K562 (cell line): Measurements from ENCODE around the gene POLD2. TPM values are rescaled to one million over a fixed set of nuclear protein-coding genes. Genes with fewer than 3 reads are reported as not detected.

Source experiments
- ATAC-seq: fragments of 200-7000 bp; cut with Tn5 transposase; 3 replicates; pipeline ENCODE4 v1.9.1; 2020; ENCODE audit warnings: moderate library complexity
- BruUV-seq: library from RNA; stranded (reverse); fragments of 400-500 nt; replicated peaks from 2 replicates; lab custom pipeline; 2021; lab: Mats Ljungman, UMichigan
- CTCF ChIA-PET: fragments of 300-600 bp; formaldehyde crosslinking; extraction: SDS; loops from one replicate; lab custom pipeline; 2021; ENCODE audit warnings: low intra/inter-chr PET ratio; lab: Yijun Ruan, JAX
- POLR2A ChIA-PET: fragments of 300-600, 350-650 bp; sonication (Branson Sonifier 250); formaldehyde crosslinking; extraction: SDS; loops from one replicate; lab custom pipeline; 2021; ENCODE audit warnings: antibody characterized with exemption, inconsistent platforms; lab: Yijun Ruan, JAX
- DNase-seq, 4 experiments: peaks; one replicate each; pipeline versions ENCODE4 v3.0.0 to v3.0.0-alpha.2; 2011 to 2018; ENCODE audit warnings: low spot score in 3 of 4, mixed read lengths in 3 of 4; ENCODE audit errors: extremely low read depth in 1 of 4
- FAIRE-seq: peaks from 2 replicates; lab custom pipeline; 2011; peaks lifted over from hg19 to GRCh38; lab: Jason Lieb, UNC
- H2AFZ ChIP-seq: 2 replicates; pipeline ENCODE4 v1.6.0; 2011; ENCODE audit warnings: low read depth, low read length, control low read depth, inconsistent platforms
- H3K27ac ChIP-seq: fragments of 200-600 bp; 3 replicates; pipeline ENCODE4 v1.8.0; 2011; ENCODE audit warnings: low read depth, mild to moderate bottlenecking, control low read depth, inconsistent platforms, low read length, moderate library complexity, mixed read lengths; ENCODE audit errors: extremely low read depth
- H3K27me3 ChIP-seq, 2 experiments: fragments of 300-600 bp in 1 of 2; 2 replicates in 1 of 2; 3 replicates in 1 of 2; pipeline versions ENCODE4 v1.6.0 to v1.8.0; 2011; ENCODE audit warnings: inconsistent platforms in 2 of 2, low read length in 2 of 2, mild to moderate bottlenecking in 1 of 2, mixed read lengths in 1 of 2, moderate library complexity in 1 of 2; ENCODE audit not compliant: control insufficient read depth in 2 of 2, insufficient read depth in 2 of 2
- H3K36me3 ChIP-seq: fragments of 300-600 bp; 3 replicates; pipeline ENCODE4 v1.8.0; 2011; ENCODE audit warnings: mild to moderate bottlenecking, low read length, inconsistent platforms; ENCODE audit not compliant: control insufficient read depth, insufficient read depth
- H3K4me1 ChIP-seq, 2 experiments: fragments of 200-600 bp in 1 of 2; replicated peaks in 1 of 2; 2 replicates in 1 of 2; 3 replicates in 1 of 2; pipeline versions ENCODE4 v1.5.1 to v1.8.0; 2011; ENCODE audit warnings: inconsistent platforms in 2 of 2, low read length in 2 of 2, mild to moderate bottlenecking in 1 of 2, mixed read lengths in 1 of 2, moderate library complexity in 1 of 2; ENCODE audit not compliant: control insufficient read depth in 2 of 2, insufficient read depth in 2 of 2
- H3K4me2 ChIP-seq: 2 replicates; pipeline ENCODE4 v1.6.1; 2011; ENCODE audit warnings: low read length, control low read depth, inconsistent platforms, mixed read lengths; ENCODE audit not compliant: insufficient read depth
- H3K4me3 ChIP-seq: fragments of 200-600 bp; sonication (generic), shearing (Covaris generic); 2 replicates; pipeline ENCODE4 v1.5.1; 2016; ENCODE audit warnings: control low read depth, inconsistent platforms
- H3K79me2 ChIP-seq: fragments of 200-600 bp; 3 replicates; pipeline ENCODE4 v1.8.0; 2011; ENCODE audit warnings: low read length, inconsistent platforms; ENCODE audit not compliant: control insufficient read depth, insufficient read depth
- H3K9ac ChIP-seq, 2 experiments: 2 replicates each; pipeline versions ENCODE4 v1.6.0 to v1.6.1; 2011; ENCODE audit warnings: low read depth in 2 of 2, low read length in 2 of 2, control low read depth in 1 of 2, inconsistent platforms in 1 of 2, mild to moderate bottlenecking in 1 of 2, mixed read lengths in 1 of 2; ENCODE audit not compliant: insufficient read depth in 1 of 2
- H3K9me1 ChIP-seq: one replicate; pipeline ENCODE4 v1.6.0; 2011; ENCODE audit warnings: inconsistent platforms, mild to moderate bottlenecking, low read length, moderate library complexity; ENCODE audit not compliant: control insufficient read depth, insufficient read depth
- H3K9me3 ChIP-seq: replicated peaks from 2 replicates; pipeline ENCODE4 v1.5.1; 2011; ENCODE audit warnings: low read depth, low read length, inconsistent platforms; ENCODE audit not compliant: control insufficient read depth, insufficient read depth
- H4K20me1 ChIP-seq: replicated peaks from 2 replicates; pipeline ENCODE4 v1.6.1; 2011; ENCODE audit warnings: low read length, inconsistent platforms, mixed read lengths; ENCODE audit not compliant: control insufficient read depth, insufficient read depth
- ATF7 ChIP-seq: fragments of 450-650 bp; IDR thresholded peaks from 2 replicates; pipeline ENCODE4 v1.7.1; 2014; ENCODE audit warnings: mild to moderate bottlenecking, moderate library complexity
- MECOM ChIP-seq: fragments of 250-450 bp; sonication (Bioruptor Pico); IDR thresholded peaks from 2 replicates; pipeline ENCODE4 v1.8.0; 2022; ENCODE audit warnings: inconsistent platforms
- PCBP1 ChIP-seq: fragments of 200-400 bp; formaldehyde crosslinking; IDR thresholded peaks from 2 replicates; pipeline ENCODE4 v1.6.1; 2018; ENCODE audit warnings: mild to moderate bottlenecking, low read depth, low read length; ENCODE audit not compliant: poor library complexity, severe bottlenecking
- ZNF699 ChIP-seq: fragments of 250-450 bp; sonication (Bioruptor Pico); IDR thresholded peaks from 2 replicates; pipeline ENCODE4 v1.8.0; 2021; ENCODE audit warnings: mild to moderate bottlenecking, moderate library complexity; ENCODE audit not compliant: insufficient replicate concordance
- WGBS: fragments of 100-300 bp; shearing (Covaris generic); methylation state at CpG from one replicate; pipeline ENCODE4 v1.1.6; 2016; ENCODE audit warnings: low coverage, mixed read lengths; ENCODE audit not compliant: insufficient coverage; ENCODE audit errors: missing lambda C conversion rate; 5-methylcytosine and 5-hydroxymethylcytosine counted together
- in situ Hi-C: fragments of 300-500 bp; cut with MboI; formaldehyde crosslinking; loops from 4 replicates; pipeline ENCODE4 v1.15.0; 2018; ENCODE audit warnings: inconsistent platforms, mixed read lengths
- intact Hi-C: fragments of 100-400 bp; cut with micrococcal nuclease; formaldehyde crosslinking; loops from 2 replicates; pipeline ENCODE4 v1.14.2; 2022
- polyA plus RNA-seq, 8 experiments: library from polyadenylated mRNA; depleted of rRNA in 4 of 8; stranded (reverse) in 5 of 8; unstranded in 3 of 8; fragments of >200 nt; fragmentation: Nextera tagmentation in 2 of 8; fragmentation: Illumina TruSeq in 1 of 8; extraction: Ambion mirVana in 2 of 8; extraction: Trizol in 1 of 8; gene quantifications; 2 replicates each; pipeline versions ENCODE4 v1.2.1 to v1.2.3, GENCODE V29; 2011 to 2014; ENCODE audit warnings: inconsistent platforms in 1 of 8, missing spikeins in 1 of 8
- total RNA-seq, 7 experiments: library from RNA; depleted of rRNA in 6 of 7; stranded (reverse); fragments of >200 nt in 6 of 7; fragmentation: Illumina TruSeq in 2 of 7; extraction: Trizol in 2 of 7; gene quantifications; 2 replicates each; pipeline versions ENCODE4 v1.2.1 to v1.2.3, GENCODE V29; 2011 to 2021; ENCODE audit warnings: low replicate concordance in 1 of 7

POLD2 gene
- total and polyA plus RNA-seq, 9 of the 15 experiments (the other 6 are each of a cell fraction or from before 2014, with no cell fraction given): 29.7 to 259 (median 225) TPM

DNA sequence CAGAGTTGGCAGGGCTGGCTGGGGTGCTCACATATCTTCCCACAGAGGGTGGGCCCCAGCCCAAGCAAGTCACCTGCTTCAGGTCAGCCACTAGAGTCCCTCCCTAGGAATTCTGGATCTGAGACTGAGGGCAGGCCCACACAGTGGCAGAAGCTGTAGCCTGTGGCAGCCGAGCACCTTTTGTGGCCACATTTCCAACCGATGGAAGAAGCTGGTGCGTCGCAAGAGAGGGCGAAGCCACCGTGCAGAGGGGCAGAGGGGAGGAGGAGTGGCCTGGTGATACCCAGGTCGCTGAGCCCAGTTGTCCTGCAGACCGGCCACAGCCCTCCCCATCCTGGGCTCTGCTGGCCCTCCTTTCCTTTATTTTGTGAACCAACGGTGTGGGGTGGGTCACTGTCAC is 46.3 kb downstream of the POLD2 start:
- H3K4me3 ChIP-seq: no peak overlapping the region
- H3K4me1 ChIP-seq: peaks cover 9 to 34% of the 10 kb centered on the region in 2 experiments; a peak in 4 of 5 replicates
- FAIRE-seq: no peak
- intact Hi-C loops (no loop called here), in situ Hi-C loops (no loop called here)
- 76% methylated on average over 9 of the region's 9 CpGs for WGBS
- no peak overlapping the region for H2AFZ ChIP-seq
- no peak for ATAC-seq
- no peaks in the 10 kb centered on the region for H3K27me3 ChIP-seq
- ChIA-PET POLR2A (interaction anchor here (0.6 kb wide), 1 partner anchor 10 kb away, joined by 3 read pairs; no protein-coding TSS in a partner anchor), CTCF (no interaction called here)
- no peak overlapping the region for H3K27ac ChIP-seq
- H4K20me1 ChIP-seq: peaks cover 24% of the 10 kb centered on the region
- H3K79me2 ChIP-seq: no peaks in the 10 kb centered on the region
- no TSS peak for BruUV-seq
- no peak for DNase-seq
- no peak overlapping the region for H3K4me2 ChIP-seq
- peaks cover 2% of the 10 kb centered on the region for H3K9me1 ChIP-seq
- H3K9ac ChIP-seq: no peak overlapping the region
- no peaks in the 10 kb centered on the region for H3K9me3 ChIP-seq
- peaks cover 33% of the 10 kb centered on the region; the same call in 2 of the 3 replicates for H3K36me3 ChIP-seq
- TF ChIP-seq ZNF699 (CRISPR knock-in tag) (no peak), PCBP1 (no peak), ATF7 (no peak), MECOM (CRISPR knock-in tag) (no peak)
